ENCODE measurements around the gene SHC1. TPM values are rescaled to one million over a fixed set of nuclear protein-coding genes. Genes with fewer than 3 reads are reported as not detected.
"Not testable (repeated sequence)": the region's sequence is repeated elsewhere in the genome, so short reads cannot be mapped to it uniquely, and the experiment has no call there.

Gene SHC1
- total RNA-seq, 1 experiment from 2014 or later, result 885 TPM

DNA sequence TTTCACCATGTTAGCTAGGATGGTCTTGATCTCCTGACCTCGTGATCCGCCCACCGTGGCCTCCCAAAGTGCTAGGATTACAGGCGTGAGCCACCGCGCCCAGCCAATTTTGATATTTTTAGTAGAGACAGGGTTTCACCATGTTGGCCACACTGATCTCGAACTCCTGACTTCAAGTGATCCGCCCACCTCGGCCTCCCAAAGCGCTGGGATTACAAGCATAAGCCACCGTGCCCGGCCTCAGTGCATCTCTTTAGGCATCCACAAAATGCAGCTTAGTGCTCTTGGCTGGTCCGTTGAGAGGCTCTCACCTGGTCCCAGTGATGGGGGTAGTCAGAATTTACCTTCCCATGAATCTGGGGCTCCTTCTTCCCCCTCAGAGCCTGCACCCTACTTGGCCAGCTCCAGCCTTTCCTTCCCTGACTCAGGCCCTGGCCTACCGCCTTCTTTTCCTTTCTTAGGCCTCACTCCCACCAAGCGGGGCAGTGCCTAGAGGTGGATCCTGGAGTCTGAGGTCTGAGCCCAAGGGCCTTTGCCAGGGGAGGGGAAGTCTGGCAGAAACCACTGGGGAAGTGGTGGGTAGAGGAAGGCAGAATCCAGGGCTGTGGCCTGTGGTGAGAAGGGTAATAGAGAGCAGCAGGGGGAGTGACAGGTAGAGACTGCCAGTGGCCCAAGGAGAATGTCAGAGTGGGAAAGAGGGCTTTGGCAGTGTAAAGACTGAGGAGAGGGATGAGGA lies 26.6 kb upstream of the SHC1 start:
- POLR2A ChIA-PET, result interaction anchor here (0.6 to 41.1 kb wide), 6 partner anchors 10 to 68 kb away, joined by 3 to 1917 read pairs (median 3); partner anchors contain the start of genes ADAM15, CKS1B, FLAD1 and PBXIP1
- BruUV-seq (replicated peaks), result no TSS peak
- CTCF ChIA-PET, result interaction anchor here (0.6 to 9.4 kb wide), 19 partner anchors 11 to 487 kb away, joined by 3 to 118 read pairs (median 5); partner anchors contain the start of genes FLAD1, PBXIP1, PYGO2 and SHC1
- H3K9me3 Mint-ChIP-seq (ENCODE audit: unreplicated experiment), result no peaks in the 10 kb centered on the region
- DNase-seq (ENCODE audit: unreplicated experiment), result no peak
- TF ChIP-seq, protein P1, sequence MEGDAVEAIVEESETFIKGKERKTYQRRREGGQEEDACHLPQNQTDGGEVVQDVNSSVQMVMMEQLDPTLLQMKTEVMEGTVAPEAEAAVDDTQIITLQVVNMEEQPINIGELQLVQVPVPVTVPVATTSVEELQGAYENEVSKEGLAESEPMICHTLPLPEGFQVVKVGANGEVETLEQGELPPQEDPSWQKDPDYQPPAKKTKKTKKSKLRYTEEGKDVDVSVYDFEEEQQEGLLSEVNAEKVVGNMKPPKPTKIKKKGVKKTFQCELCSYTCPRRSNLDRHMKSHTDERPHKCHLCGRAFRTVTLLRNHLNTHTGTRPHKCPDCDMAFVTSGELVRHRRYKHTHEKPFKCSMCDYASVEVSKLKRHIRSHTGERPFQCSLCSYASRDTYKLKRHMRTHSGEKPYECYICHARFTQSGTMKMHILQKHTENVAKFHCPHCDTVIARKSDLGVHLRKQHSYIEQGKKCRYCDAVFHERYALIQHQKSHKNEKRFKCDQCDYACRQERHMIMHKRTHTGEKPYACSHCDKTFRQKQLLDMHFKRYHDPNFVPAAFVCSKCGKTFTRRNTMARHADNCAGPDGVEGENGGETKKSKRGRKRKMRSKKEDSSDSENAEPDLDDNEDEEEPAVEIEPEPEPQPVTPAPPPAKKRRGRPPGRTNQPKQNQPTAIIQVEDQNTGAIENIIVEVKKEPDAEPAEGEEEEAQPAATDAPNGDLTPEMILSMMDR (IDR thresholded peaks at IDR 0.05; ENCODE audit: unreplicated experiment), result no peak
- intact Hi-C loops (cut with micrococcal nuclease), result no loop called here
- peak overlapping the region; percentile 65 for H3K27ac Mint-ChIP-seq (ENCODE audit: low read depth, unreplicated experiment)
- H3K27me3 Mint-ChIP-seq (ENCODE audit: insufficient read depth, unreplicated experiment), result no peaks in the 10 kb centered on the region
- H3K4me1 Mint-ChIP-seq (ENCODE audit: insufficient read depth, unreplicated experiment), result peaks cover 38% of the 10 kb centered on the region
- H3K36me3 Mint-ChIP-seq (ENCODE audit: insufficient read depth, unreplicated experiment), result peaks cover 6% of the 10 kb centered on the region
- H3K4me3 Mint-ChIP-seq (ENCODE audit: unreplicated experiment), result no peak overlapping the region

DNA sequence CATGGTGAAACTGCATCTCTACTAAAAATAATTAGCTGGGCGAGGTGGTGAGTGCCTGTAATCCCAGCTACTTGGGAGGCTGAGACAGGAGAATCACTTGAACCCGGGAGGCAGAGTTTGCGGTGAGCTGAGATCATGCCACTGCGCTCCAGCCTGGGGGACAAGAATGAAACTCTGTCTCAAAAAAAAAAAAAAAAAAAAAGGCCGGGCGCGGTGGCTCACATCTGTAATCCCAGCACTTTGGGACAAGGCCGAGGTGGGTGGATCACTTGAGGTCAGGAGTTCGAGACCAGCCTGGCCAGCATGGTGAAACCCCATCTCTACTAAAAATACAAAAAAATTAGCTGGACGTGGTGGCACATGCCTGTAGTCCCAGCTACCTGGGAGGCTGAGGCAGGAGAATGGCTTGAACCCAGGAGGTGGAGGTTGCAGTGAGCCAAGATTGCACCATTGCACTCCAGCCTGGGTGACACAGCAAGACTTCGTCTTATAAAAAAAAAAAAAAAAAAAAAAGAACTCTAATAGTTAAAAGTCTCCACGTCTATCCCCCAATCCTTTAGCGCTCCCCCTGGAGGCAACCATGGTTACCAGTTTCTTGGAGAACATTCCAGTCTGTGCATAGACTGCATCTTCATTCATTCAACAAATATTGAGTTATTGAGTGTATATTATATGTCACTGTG lies 24.9 kb upstream of the SHC1 start:
- H3K27me3 Mint-ChIP-seq (ENCODE audit: insufficient read depth, unreplicated experiment); BruUV-seq (replicated peaks); intact Hi-C loops (cut with micrococcal nuclease); H3K27ac Mint-ChIP-seq (ENCODE audit: low read depth, unreplicated experiment); H3K9me3 Mint-ChIP-seq (ENCODE audit: unreplicated experiment); H3K4me3 Mint-ChIP-seq (ENCODE audit: unreplicated experiment): not testable (repeated sequence)
- CTCF ChIA-PET, result interaction anchor here (0.6 to 9.4 kb wide), 24 partner anchors 9 to 1019 kb away, joined by 3 to 118 read pairs (median 4); partner anchors contain the start of genes ADAM15, FLAD1, KRTCAP2 and PBXIP1
- Mint-ChIP-seq H3K36me3 (ENCODE audit: insufficient read depth, unreplicated experiment) (peaks cover 12% of the 10 kb centered on the region), H3K4me1 (ENCODE audit: insufficient read depth, unreplicated experiment) (peaks cover 38% of the 10 kb centered on the region)
- POLR2A ChIA-PET, result interaction anchor here (0.6 to 41.1 kb wide), 6 partner anchors 9 to 58 kb away, joined by 3 to 1917 read pairs (median 6); partner anchors contain the start of genes CKS1B, FLAD1, PBXIP1 and PMVK
- peak; percentile 92 for DNase-seq (ENCODE audit: unreplicated experiment)

- intact Hi-C loops (cut with micrococcal nuclease), result no loop called here
- BruUV-seq (replicated peaks), result TSS peak; percentile 13
- no peaks in the 10 kb centered on the region for H3K9me3 Mint-ChIP-seq (ENCODE audit: unreplicated experiment)
- H3K4me3 Mint-ChIP-seq (ENCODE audit: unreplicated experiment), result no peak overlapping the region
- TF ChIP-seq, protein P1 (IDR thresholded peaks at IDR 0.05; ENCODE audit: unreplicated experiment), result no peak
- no peaks in the 10 kb centered on the region for H3K27me3 Mint-ChIP-seq (ENCODE audit: insufficient read depth, unreplicated experiment)
- no peak for DNase-seq (ENCODE audit: unreplicated experiment)
- H3K4me1 Mint-ChIP-seq (ENCODE audit: insufficient read depth, unreplicated experiment), result peaks cover 34% of the 10 kb centered on the region
- ChIA-PET POLR2A (interaction anchor here (0.7 to 41.1 kb wide), 11 partner anchors 10 to 202 kb away, joined by 3 to 1917 read pairs (median 4); partner anchors contain the start of genes ADAM15, CKS1B, FLAD1 and PBXIP1), CTCF (interaction anchor here (0.6 to 9.4 kb wide), 16 partner anchors 9 to 500 kb away, joined by 3 to 118 read pairs (median 6); partner anchors contain the start of genes ADAM15, FLAD1, PYGO2 and SHC1)
- H3K27ac Mint-ChIP-seq (ENCODE audit: low read depth, unreplicated experiment), result peak overlapping the region; percentile 68
- peaks cover 21% of the 10 kb centered on the region for H3K36me3 Mint-ChIP-seq (ENCODE audit: insufficient read depth, unreplicated experiment)
Measured at GRCh38 chr1:154994591-154994990, 24.0 kb upstream of the SHC1 start.

DNA sequence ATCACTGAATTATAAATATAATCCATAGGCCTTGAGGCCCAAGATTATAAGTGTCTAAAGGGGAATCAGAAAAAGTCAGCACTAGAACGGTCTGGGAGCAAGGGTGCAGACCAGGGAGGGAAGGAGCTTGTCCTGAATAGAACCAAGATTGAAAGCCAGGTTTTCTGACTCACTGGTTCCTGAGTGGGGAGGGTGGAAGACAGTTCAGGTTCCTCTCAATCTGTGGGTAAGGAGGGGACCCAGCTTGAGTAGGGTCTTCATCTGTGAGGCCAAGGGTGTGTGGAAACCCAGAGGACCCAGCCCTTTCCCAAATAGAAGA lies 23.7 kb upstream of the SHC1 start:
- POLR2A ChIA-PET, result interaction anchor here (0.7 to 41.1 kb wide), 11 partner anchors 10 to 202 kb away, joined by 3 to 1917 read pairs (median 4); partner anchors contain the start of genes ADAM15, CKS1B, FLAD1 and PBXIP1
- intact Hi-C loops (cut with micrococcal nuclease), result no loop called here
- CTCF ChIA-PET, result interaction anchor here (0.6 to 9.4 kb wide), 14 partner anchors 9 to 500 kb away, joined by 3 to 118 read pairs (median 7); partner anchors contain the start of genes ADAM15, FLAD1, PYGO2 and SHC1
- H3K4me3 Mint-ChIP-seq (ENCODE audit: unreplicated experiment), result no peak overlapping the region
- no peak for DNase-seq (ENCODE audit: unreplicated experiment)
- BruUV-seq (replicated peaks), result no TSS peak
- no peaks in the 10 kb centered on the region for H3K9me3 Mint-ChIP-seq (ENCODE audit: unreplicated experiment)
- TF ChIP-seq, protein P1 (IDR thresholded peaks at IDR 0.05; ENCODE audit: unreplicated experiment), result no peak
- peaks cover 34% of the 10 kb centered on the region for H3K4me1 Mint-ChIP-seq (ENCODE audit: insufficient read depth, unreplicated experiment)
- no peaks in the 10 kb centered on the region for H3K27me3 Mint-ChIP-seq (ENCODE audit: insufficient read depth, unreplicated experiment)
- peak overlapping the region; percentile 68 for H3K27ac Mint-ChIP-seq (ENCODE audit: low read depth, unreplicated experiment)
- H3K36me3 Mint-ChIP-seq (ENCODE audit: insufficient read depth, unreplicated experiment), result peaks cover 24% of the 10 kb centered on the region
